AG04449 (cell line): Measurements from ENCODE around the gene GRID2.

Source experiments
- CTCF ChIA-PET: fragments of 350-600 bp; formaldehyde crosslinking; extraction: SDS; loops from one replicate; lab custom pipeline; 2021; ENCODE audit warnings: antibody characterized with exemption; lab: Yijun Ruan, JAX
- POLR2A ChIA-PET: fragments of 400-600, 350-600 bp; formaldehyde crosslinking; extraction: SDS; loops from one replicate; lab custom pipeline; 2020; ENCODE audit warnings: antibody characterized with exemption, inconsistent platforms; lab: Yijun Ruan, JAX
- DNase-seq: peaks from one replicate; pipeline ENCODE4 v3.0.0-alpha.2; 2010; ENCODE audit warnings: low read depth, low spot score
- H3K4me3 ChIP-seq: 2 replicates; pipeline ENCODE4 v1.5.1; 2011; ENCODE audit warnings: low read depth, mild to moderate bottlenecking, control low read depth, low read length
- CTCF ChIP-seq: IDR thresholded peaks from one replicate; pipeline ENCODE4 v1.5.1; 2011; ENCODE audit warnings: mild to moderate bottlenecking, moderate library complexity, low read length, control low read depth, inconsistent platforms; ENCODE audit not compliant: insufficient read depth; ENCODE audit errors: missing control alignments

Gene GRID2

GRCh38 chr4:93448691-93449293 lies 1145.0 kb downstream of the GRID2 start:
- no peak for TF ChIP-seq CTCF
- POLR2A ChIA-PET: no interaction called here
- CTCF ChIA-PET: no interaction called here
- no peak overlapping the region for H3K4me3 ChIP-seq
- no peak for DNase-seq

- no peak for DNase-seq
- no peak for TF ChIP-seq CTCF
- ChIA-PET POLR2A (no interaction called here), CTCF (no interaction called here)
- H3K4me3 ChIP-seq: no peak overlapping the region
Observed at GRCh38 chr4:93451954-93452353, 1148.2 kb downstream of the GRID2 start.

- CTCF ChIA-PET: no interaction called here
- no peak for TF ChIP-seq CTCF
- no peak overlapping the region for H3K4me3 ChIP-seq
- POLR2A ChIA-PET: no interaction called here
- no peak for DNase-seq
Observed at GRCh38 chr4:93461541-93461940, 1157.8 kb downstream of the GRID2 start.

GRCh38 chr4:93466446-93466845 lies 1162.7 kb downstream of the GRID2 start:
- CTCF ChIA-PET: no interaction called here
- no peak overlapping the region for H3K4me3 ChIP-seq

GRCh38 chr4:93467484-93468155 lies 1163.9 kb downstream of the GRID2 start:
- no peak for TF ChIP-seq CTCF
- no peak for DNase-seq
- ChIA-PET CTCF (no interaction called here), POLR2A (no interaction called here)
- no peak overlapping the region for H3K4me3 ChIP-seq

More at GRCh38 chr4:93466446-93466845, 1162.7 kb downstream of the GRID2 start:
- POLR2A ChIA-PET: no interaction called here
- no peak for TF ChIP-seq CTCF
- no peak for DNase-seq

GRCh38 chr4:93469560-93469959 lies 1165.8 kb downstream of the GRID2 start:
- ChIA-PET POLR2A (no interaction called here), CTCF (no interaction called here)
- no peak for TF ChIP-seq CTCF
- DNase-seq: no peak
- H3K4me3 ChIP-seq: no peak overlapping the region
